GM12865 (cell line): ENCODE measurements around the gene HNRNPA2B1.
"Not testable (repeated sequence)": the region's sequence is repeated elsewhere in the genome, so short reads cannot be mapped to it uniquely, and the experiment has no call there.

Experiments
- DNase-seq: peaks from one replicate; pipeline ENCODE4 v3.0.0; 2010; ENCODE audit warnings: low read depth
- H3K4me3 ChIP-seq: 2 replicates; pipeline ENCODE4 v1.5.1; 2011; ENCODE audit warnings: mild to moderate bottlenecking, low read depth, low read length, control low read depth
- CTCF ChIP-seq: IDR thresholded peaks from 2 replicates; pipeline ENCODE4 v1.5.1; 2011; ENCODE audit warnings: low read length, control low read depth, low read depth, inconsistent platforms; ENCODE audit not compliant: insufficient read depth; ENCODE audit errors: missing control alignments

Gene HNRNPA2B1

GRCh38 chr7:26169271-26169670 is 31.3 kb downstream of the HNRNPA2B1 start:
- no peak overlapping the region for H3K4me3 ChIP-seq
- no peak for TF ChIP-seq CTCF
- DNase-seq: no peak

GRCh38 chr7:26168458-26169023 is 32.0 kb downstream of the HNRNPA2B1 start:
- no peak for TF ChIP-seq CTCF
- no peak for DNase-seq
- no peak overlapping the region for H3K4me3 ChIP-seq

GRCh38 chr7:26167303-26167934 is 33.1 kb downstream of the HNRNPA2B1 start:
- peak; percentile 60 for DNase-seq
- no peak for TF ChIP-seq CTCF
- no peak overlapping the region for H3K4me3 ChIP-seq

- H3K4me3 ChIP-seq: no peak overlapping the region
- DNase-seq: peak; percentile 9
- no peak for TF ChIP-seq CTCF
Measured at GRCh38 chr7:26166684-26167266, 33.8 kb downstream of the HNRNPA2B1 start.

- no peak for TF ChIP-seq CTCF
- no peak overlapping the region for H3K4me3 ChIP-seq
- no peak for DNase-seq
Measured at GRCh38 chr7:26165950-26166683, 34.4 kb downstream of the HNRNPA2B1 start.

- not testable (repeated sequence) for DNase-seq
Measured at GRCh38 chr7:26163804-26164203, 36.7 kb downstream of the HNRNPA2B1 start.

GRCh38 chr7:26162431-26162830 is 38.1 kb downstream of the HNRNPA2B1 start:
- H3K4me3 ChIP-seq: no peak overlapping the region
- TF ChIP-seq CTCF: no peak
- DNase-seq: no peak

More at GRCh38 chr7:26163804-26164203, 36.7 kb downstream of the HNRNPA2B1 start:
- H3K4me3 ChIP-seq: not testable (repeated sequence)
